ENCODE data around the gene OR5D18. TPM values are rescaled to one million over a fixed set of nuclear protein-coding genes. Genes with fewer than 3 reads are reported as not detected.
"Not testable (repeated sequence)": the region's sequence is repeated elsewhere in the genome, so short reads cannot be mapped to it uniquely, and the experiment has no call there.

The OR5D18 gene
- total RNA-seq, result not detected

DNA sequence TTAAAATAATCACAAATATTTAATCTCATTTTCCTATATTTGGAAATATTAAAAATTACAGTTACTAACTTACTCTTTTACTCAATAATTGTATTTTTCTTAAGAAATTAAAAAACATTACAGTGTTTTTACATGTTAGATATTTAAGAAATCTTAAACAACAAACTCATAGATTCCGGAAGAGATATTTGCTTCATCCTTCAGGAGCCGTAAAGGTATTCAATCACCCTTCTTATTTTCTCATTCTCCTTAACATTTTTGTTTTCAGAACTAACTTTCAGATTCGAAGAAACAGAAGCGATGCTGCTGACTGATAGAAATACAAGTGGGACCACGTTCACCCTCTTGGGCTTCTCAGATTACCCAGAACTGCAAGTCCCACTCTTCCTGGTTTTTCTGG is at the start of gene OR5D18:
Gene OR5D18 (plus strand): TSS at position 301 of the 400 bp plus-strand sequence. CDS start 0 bp downstream, at position 301.
- H3K36me3 Mint-ChIP-seq (ENCODE audit: low read depth), result no peaks in the 10 kb centered on the region
- POLR2A ChIA-PET, result no interaction called here
- peaks cover 15% of the 10 kb centered on the region for H3K9me3 Mint-ChIP-seq
- CTCF ChIA-PET, result no interaction called here
- no peaks in the 10 kb centered on the region for H3K27me3 Mint-ChIP-seq
- no peak within 1 kb of the TSS for H3K4me3 Mint-ChIP-seq
- no peak within 1 kb of the TSS for H3K27ac Mint-ChIP-seq
- H3K4me1 Mint-ChIP-seq, result no peaks in the 10 kb centered on the region
- no peak for DNase-seq

DNA sequence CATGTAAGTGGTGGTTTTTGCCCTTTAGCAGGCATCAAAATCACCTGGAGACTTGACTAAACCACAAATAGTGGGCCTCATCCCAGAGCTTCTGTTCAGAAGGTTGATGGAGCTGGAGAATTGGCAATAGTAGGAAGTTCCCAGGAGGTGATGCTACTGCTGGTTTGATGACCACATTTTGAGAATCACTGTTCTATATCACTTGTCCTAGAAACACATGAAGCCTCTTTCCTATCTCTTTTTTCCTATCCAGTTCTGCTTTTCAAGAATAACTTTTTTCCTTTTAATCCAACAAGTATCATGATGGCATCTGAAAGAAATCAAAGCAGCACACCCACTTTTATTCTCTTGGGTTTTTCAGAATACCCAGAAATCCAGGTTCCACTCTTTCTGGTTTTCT is 46.3 kb upstream of the OR5D18 start, which contains the start of gene OR5D13:
Gene OR5D13 (plus strand): TSS at position 301 of the 400 bp plus-strand sequence. CDS start 0 bp downstream, at position 301.
- Mint-ChIP-seq H3K27ac (no peak within 1 kb of the TSS), H3K9me3 (peaks cover 8% of the 10 kb centered on the region), H3K27me3 (no peaks in the 10 kb centered on the region), H3K36me3 (ENCODE audit: low read depth) (no peaks in the 10 kb centered on the region), H3K4me3 (no peak within 1 kb of the TSS), H3K4me1 (no peaks in the 10 kb centered on the region)
- POLR2A ChIA-PET, result no interaction called here
- CTCF ChIA-PET, result no interaction called here
- no peak for DNase-seq

DNA sequence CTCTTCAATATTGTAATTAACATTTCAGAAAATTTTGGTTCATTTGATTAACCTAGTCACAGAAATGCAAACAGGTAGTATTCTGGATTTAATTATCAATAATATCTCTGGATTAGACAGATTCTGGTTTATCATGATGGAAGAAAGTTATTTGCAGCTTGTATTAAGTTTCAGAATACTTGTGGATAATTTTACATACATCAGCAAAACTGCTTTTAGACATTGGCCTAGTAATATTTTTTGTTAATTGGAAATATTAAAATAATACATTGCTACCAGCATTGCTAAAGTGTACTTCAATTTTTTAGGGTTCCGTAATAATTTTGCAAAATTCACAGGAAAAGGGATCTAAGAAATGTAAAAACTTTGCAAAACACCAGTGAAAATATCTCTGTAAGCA is 27.8 kb upstream of the OR5D18 start:
- no peak overlapping the region for H3K4me3 Mint-ChIP-seq
- ChIA-PET POLR2A (no interaction called here), CTCF (no interaction called here)
- H3K36me3 Mint-ChIP-seq (ENCODE audit: low read depth), result no peaks in the 10 kb centered on the region
- peaks cover 12% of the 10 kb centered on the region for H3K9me3 Mint-ChIP-seq
- no peaks in the 10 kb centered on the region for H3K4me1 Mint-ChIP-seq
- DNase-seq, result no peak
- H3K27ac Mint-ChIP-seq, result no peak overlapping the region
- H3K27me3 Mint-ChIP-seq, result no peaks in the 10 kb centered on the region

DNA sequence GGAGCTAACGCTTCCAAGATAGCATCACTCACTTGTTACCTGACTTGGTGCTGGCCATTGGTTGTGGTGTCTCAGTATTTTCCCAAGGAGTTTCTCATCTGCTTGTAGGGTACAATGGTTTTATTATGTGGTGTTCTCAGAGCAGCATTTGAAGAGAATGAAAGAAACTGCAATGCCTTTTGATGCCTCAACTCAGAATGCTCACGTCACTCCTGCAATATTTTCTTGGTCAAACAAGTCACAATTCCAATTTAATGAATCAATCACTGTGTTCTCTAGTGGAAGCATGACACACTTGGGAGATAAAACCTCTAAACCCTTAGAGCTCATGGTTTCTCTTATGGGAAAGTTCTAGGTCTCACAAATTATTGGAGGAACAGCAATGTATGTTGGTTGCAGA is 26.1 kb upstream of the OR5D18 start:
- no peak for DNase-seq
- Mint-ChIP-seq H3K9me3 (peaks cover 9% of the 10 kb centered on the region), H3K4me3 (no peak overlapping the region), H3K27me3 (no peaks in the 10 kb centered on the region), H3K27ac (no peak overlapping the region), H3K36me3 (ENCODE audit: low read depth) (no peaks in the 10 kb centered on the region), H3K4me1 (no peaks in the 10 kb centered on the region)
- ChIA-PET POLR2A (no interaction called here), CTCF (no interaction called here)

DNA sequence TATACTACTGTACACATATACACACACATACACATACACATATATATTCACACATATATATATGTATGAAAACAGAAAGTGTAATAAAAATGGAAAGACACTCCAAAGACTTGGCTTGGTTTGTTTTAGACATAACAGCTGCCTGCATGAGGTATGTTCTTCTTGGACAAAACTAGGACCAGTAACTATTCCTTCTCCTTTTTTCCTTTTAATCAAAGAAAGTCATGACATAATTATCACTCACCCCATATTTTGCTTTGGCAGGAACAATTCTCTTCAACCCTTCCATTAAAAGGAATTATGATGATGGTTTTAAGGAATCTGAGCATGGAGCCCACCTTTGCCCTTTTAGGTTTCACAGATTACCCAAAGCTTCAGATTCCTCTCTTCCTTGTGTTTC is 24.2 kb upstream of the OR5D18 start, which contains the start of gene OR5D14:
Gene OR5D14 (plus strand): TSS at position 301 of the 400 bp plus-strand sequence. CDS start 0 bp downstream, at position 301.
- Mint-ChIP-seq H3K4me3 (no peak within 1 kb of the TSS), H3K4me1 (no peaks in the 10 kb centered on the region), H3K9me3 (peaks cover 16% of the 10 kb centered on the region), H3K36me3 (ENCODE audit: low read depth) (no peaks in the 10 kb centered on the region), H3K27me3 (no peaks in the 10 kb centered on the region), H3K27ac (no peak within 1 kb of the TSS)
- POLR2A ChIA-PET, result no interaction called here
- CTCF ChIA-PET, result no interaction called here
- no peak for DNase-seq

DNA sequence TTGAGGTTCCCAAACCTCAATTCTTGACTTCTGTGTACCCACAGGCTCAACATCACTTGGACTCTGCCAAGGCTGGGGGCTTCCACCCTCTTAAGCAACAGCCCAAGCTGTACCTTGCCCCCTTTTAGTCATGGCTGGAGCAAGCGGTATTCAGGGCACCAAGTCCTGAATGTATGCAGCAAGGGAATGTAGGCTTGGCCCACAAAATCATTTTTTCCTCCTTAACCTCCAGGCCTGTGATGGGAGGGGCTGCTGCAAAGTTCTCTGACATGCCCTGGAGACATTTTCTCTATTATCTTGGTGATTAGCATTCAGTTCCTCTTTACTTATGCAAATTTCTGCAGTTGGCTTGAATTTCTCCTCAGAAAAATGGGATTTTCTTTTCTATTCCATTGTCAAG is 13.2 kb upstream of the OR5D18 start:
- no peaks in the 10 kb centered on the region for H3K27me3 Mint-ChIP-seq
- H3K4me3 Mint-ChIP-seq, result no peak overlapping the region
- H3K27ac Mint-ChIP-seq, result no peak overlapping the region
- no peaks in the 10 kb centered on the region for H3K4me1 Mint-ChIP-seq
- POLR2A ChIA-PET, result no interaction called here
- no peak for DNase-seq
- CTCF ChIA-PET, result no interaction called here
- no peaks in the 10 kb centered on the region for H3K36me3 Mint-ChIP-seq (ENCODE audit: low read depth)
- H3K9me3 Mint-ChIP-seq, result peaks cover 24% of the 10 kb centered on the region

DNA sequence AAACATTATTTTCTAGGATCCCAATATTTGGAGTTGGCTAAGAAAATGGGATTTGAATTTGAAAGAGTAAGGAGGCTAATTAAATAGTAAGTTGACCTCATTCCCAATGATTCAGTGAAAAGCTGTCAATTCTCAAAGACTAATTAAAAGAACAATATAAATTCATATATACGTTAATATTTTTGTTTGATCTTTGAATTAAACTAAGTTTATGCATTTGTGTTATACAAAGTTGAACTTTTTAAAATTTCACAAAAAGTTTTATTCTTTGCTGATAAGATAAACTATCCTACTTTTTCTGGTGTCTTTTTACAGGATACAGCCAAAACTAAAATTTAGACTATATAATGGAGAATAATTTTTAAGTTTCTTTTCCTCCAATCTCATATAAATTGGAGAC is 8.4 kb upstream of the OR5D18 start, which contains the start of gene OR5L1:
Gene OR5L1 (plus strand): TSS at position 301 of the 400 bp plus-strand sequence. CDS start 100 bp downstream, outside the sequence.
- ChIA-PET POLR2A (no interaction called here), CTCF (no interaction called here)
- no peak within 1 kb of the TSS for H3K4me3 Mint-ChIP-seq
- peaks cover 21% of the 10 kb centered on the region for H3K9me3 Mint-ChIP-seq
- H3K4me1 Mint-ChIP-seq, result no peaks in the 10 kb centered on the region
- DNase-seq, result no peak
- no peaks in the 10 kb centered on the region for H3K36me3 Mint-ChIP-seq (ENCODE audit: low read depth)
- H3K27ac Mint-ChIP-seq, result no peak within 1 kb of the TSS
- no peaks in the 10 kb centered on the region for H3K27me3 Mint-ChIP-seq

DNA sequence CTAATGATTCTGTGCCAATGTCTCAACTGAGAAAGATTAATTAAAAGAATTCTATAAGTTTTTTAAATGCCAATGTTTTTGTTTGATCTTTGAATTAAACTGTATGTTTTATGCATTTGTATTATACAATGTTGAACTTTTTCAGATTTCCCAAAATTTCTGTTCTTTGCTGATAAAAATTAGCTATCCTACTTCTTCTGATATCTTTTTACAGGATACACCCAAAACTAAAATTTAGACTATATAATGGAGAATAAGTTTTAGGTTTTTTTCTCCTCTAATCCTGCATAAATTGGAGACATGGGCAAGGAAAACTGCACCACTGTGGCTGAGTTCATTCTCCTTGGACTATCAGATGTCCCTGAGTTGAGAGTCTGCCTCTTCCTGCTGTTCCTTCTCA is 7.5 kb downstream of the OR5D18 start, which contains the start of gene OR5L2:
Gene OR5L2 (plus strand): TSS at position 301 of the 400 bp plus-strand sequence. CDS start 0 bp downstream, at position 301.
- Mint-ChIP-seq H3K27me3 (no peaks in the 10 kb centered on the region), H3K27ac (no peak within 1 kb of the TSS), H3K9me3 (peaks cover 9% of the 10 kb centered on the region), H3K36me3 (ENCODE audit: low read depth) (no peaks in the 10 kb centered on the region), H3K4me3 (no peak within 1 kb of the TSS), H3K4me1 (no peaks in the 10 kb centered on the region)
- no peak for DNase-seq
- CTCF ChIA-PET, result no interaction called here
- POLR2A ChIA-PET, result no interaction called here

DNA sequence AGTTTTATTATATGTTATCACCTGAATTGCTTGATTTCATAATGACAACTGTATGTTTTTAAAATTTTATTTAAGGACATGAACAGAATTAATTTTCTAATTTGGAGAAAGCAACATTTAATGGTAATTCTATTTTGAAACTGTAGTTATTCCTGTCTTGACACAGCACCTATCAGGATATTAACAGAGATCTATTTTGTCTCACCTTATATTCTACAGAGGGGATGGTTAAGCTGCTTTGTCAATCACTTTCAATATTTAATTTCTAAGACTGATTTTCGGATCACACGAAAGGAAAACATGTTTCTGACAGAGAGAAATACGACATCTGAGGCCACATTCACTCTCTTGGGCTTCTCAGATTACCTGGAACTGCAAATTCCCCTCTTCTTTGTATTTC is 19.0 kb downstream of the OR5D18 start, which contains the start of gene OR5D16:
Gene OR5D16 (plus strand): TSS at position 301 of the 400 bp plus-strand sequence. CDS start 0 bp downstream, at position 301.
- Mint-ChIP-seq H3K27ac (no peak within 1 kb of the TSS), H3K4me3 (no peak within 1 kb of the TSS), H3K27me3 (no peaks in the 10 kb centered on the region), H3K4me1 (no peaks in the 10 kb centered on the region), H3K36me3 (ENCODE audit: low read depth) (no peaks in the 10 kb centered on the region), H3K9me3 (peaks cover 15% of the 10 kb centered on the region)
- CTCF ChIA-PET, result no interaction called here
- DNase-seq, result no peak
- POLR2A ChIA-PET, result no interaction called here

DNA sequence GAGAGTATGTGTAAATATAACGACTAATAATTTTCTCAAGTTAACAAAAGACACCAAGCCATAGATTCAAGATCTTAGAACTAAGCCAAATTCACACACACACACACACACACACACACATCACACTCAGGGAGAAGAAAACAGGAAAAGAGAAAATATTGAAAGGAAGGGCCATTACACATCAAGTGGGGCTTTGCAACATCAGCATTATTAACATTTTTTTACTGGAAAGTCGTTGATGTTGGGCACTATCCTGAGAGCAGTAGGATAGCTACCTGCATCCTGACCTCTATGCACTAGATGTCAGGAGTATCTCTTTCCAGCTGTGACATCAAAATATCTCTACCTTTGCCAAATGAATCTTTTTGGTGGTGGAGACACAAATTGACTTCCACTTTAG is 28.0 kb downstream of the OR5D18 start:
- peaks cover 10% of the 10 kb centered on the region for H3K9me3 Mint-ChIP-seq
- no peak overlapping the region for H3K27ac Mint-ChIP-seq
- ChIA-PET POLR2A (no interaction called here), CTCF (no interaction called here)
- no peaks in the 10 kb centered on the region for H3K36me3 Mint-ChIP-seq (ENCODE audit: low read depth)
- H3K4me3 Mint-ChIP-seq, result no peak overlapping the region
- H3K4me1 Mint-ChIP-seq, result no peaks in the 10 kb centered on the region
- no peak for DNase-seq
- H3K27me3 Mint-ChIP-seq, result no peaks in the 10 kb centered on the region

DNA sequence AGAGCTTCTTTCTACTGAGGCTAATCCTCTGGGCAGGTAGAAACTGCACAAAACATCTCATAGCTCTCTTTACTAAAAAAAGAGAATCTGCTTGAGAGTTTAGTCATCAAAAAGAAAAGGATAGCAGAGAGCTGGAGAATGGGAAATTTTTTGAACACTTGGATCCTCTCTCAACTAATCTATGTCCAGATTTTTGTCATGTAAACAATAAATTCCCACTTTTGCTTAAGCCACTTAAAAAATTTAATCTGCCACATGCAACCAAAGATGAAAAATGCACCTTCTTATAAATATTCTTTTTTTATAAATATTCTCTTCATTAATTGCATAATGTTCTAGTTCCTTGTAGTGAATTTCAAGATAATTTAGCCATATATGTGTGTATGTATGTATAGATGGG is 29.6 kb downstream of the OR5D18 start:
- Mint-ChIP-seq H3K27me3 (no peaks in the 10 kb centered on the region), H3K36me3 (ENCODE audit: low read depth) (no peaks in the 10 kb centered on the region), H3K27ac (no peak overlapping the region), H3K4me1 (no peaks in the 10 kb centered on the region), H3K4me3 (no peak overlapping the region), H3K9me3 (peaks cover 10% of the 10 kb centered on the region)
- ChIA-PET CTCF (no interaction called here), POLR2A (no interaction called here)
- no peak for DNase-seq

DNA sequence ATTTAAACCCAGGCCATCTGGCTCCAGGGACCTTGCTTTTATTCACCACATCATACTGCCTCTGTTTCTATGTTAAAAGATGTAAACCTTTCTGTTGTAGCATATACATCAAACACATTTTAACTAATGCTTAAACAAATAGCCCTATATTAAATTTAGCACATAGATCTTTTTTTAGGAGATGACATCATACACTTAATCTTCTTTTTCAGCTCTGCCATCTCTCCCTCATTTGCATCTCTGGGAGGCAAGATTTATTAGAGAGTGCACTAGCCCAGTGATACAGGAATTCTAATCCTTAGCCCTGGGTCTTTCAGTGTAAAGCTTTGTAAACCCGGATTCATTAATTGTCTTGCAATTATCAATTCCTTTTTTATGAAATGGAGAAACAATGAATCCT is 32.7 kb downstream of the OR5D18 start:
- H3K27me3 Mint-ChIP-seq, result no peaks in the 10 kb centered on the region
- ChIA-PET CTCF (no interaction called here), POLR2A (no interaction called here)
- peaks cover 5% of the 10 kb centered on the region for H3K9me3 Mint-ChIP-seq
- H3K4me1 Mint-ChIP-seq, result no peaks in the 10 kb centered on the region
- H3K27ac Mint-ChIP-seq, result no peak overlapping the region
- no peaks in the 10 kb centered on the region for H3K36me3 Mint-ChIP-seq (ENCODE audit: low read depth)
- H3K4me3 Mint-ChIP-seq, result no peak overlapping the region
- no peak for DNase-seq

DNA sequence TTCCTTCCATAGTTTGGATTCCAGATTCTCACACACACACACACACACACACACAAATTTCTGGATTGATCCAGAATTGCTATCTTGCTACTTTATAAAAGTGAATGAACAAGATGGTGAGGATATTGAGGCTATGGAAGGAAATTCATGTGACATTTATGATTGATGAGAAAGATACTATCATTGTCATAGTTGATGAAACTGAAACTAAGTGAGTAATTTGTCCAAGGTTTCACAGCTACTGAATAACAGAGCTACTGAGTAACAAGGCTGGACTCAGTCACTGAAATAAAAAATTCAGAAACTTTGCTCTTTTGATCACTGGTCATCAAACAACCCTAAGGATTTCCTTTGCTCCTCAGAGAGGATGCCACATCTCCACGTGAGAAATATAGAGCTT is 35.3 kb downstream of the OR5D18 start:
- no peaks in the 10 kb centered on the region for H3K4me1 Mint-ChIP-seq
- DNase-seq, result no peak
- no peak overlapping the region for H3K27ac Mint-ChIP-seq
- H3K27me3 Mint-ChIP-seq, result no peaks in the 10 kb centered on the region
- H3K9me3 Mint-ChIP-seq, result peaks cover 3% of the 10 kb centered on the region
- no peaks in the 10 kb centered on the region for H3K36me3 Mint-ChIP-seq (ENCODE audit: low read depth)
- ChIA-PET POLR2A (no interaction called here), CTCF (no interaction called here)
- H3K4me3 Mint-ChIP-seq, result no peak overlapping the region

DNA sequence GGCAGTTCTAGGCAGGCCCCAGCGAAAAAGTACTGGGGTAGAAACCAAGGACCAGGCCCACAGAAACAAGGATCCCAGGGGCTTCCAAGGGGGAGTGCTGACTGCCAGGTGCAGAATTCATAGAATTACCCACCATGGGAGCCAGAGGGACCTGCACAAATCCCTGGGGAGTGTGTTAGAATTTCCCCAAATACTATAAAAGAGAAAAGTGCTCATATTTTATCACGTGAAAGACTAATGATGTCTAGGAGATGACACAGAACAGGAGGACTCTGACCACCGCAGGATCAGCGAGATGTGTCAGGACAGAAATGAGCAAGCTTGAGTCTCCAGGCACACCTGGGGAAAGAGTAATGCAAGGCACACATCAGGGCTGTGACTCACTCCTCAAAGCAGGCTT is 47.9 kb downstream of the OR5D18 start:
- DNase-seq; POLR2A ChIA-PET; H3K4me1 Mint-ChIP-seq; H3K4me3 Mint-ChIP-seq; H3K36me3 Mint-ChIP-seq (ENCODE audit: low read depth); H3K27me3 Mint-ChIP-seq; H3K27ac Mint-ChIP-seq; CTCF ChIA-PET: not testable (repeated sequence)
- H3K9me3 Mint-ChIP-seq, result peaks cover 11% of the 10 kb centered on the region

All from activated CD4-positive, alpha-beta memory T cell treated with anti-CD3 and anti-CD28 coated beads, Interleukin-2, amount 10 ng/mL, durations not matched to agents 7 days and 5 days (primary cell).